ENCODE results near the gene UTS2B.

DNA sequence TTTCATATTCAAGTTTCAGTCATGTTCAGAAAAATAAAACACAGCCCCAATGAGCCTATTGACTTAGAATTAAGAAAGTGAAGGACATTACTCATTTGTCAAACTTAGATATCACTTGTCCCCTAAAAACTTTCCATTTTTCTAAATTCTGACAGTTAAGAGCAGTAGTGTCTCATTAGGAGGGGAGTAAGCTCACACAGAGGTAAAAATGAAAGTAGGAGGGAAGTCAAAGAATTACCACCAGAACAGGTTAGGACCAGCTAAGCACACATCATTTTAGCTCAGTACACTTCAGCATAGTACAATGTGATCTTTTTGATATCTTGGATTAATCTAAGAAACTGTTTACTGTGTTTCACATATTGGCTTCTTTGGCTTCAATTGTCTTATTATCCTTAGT is 67.0 kb downstream of the UTS2B start:
- TF ChIP-seq, protein P1, sequence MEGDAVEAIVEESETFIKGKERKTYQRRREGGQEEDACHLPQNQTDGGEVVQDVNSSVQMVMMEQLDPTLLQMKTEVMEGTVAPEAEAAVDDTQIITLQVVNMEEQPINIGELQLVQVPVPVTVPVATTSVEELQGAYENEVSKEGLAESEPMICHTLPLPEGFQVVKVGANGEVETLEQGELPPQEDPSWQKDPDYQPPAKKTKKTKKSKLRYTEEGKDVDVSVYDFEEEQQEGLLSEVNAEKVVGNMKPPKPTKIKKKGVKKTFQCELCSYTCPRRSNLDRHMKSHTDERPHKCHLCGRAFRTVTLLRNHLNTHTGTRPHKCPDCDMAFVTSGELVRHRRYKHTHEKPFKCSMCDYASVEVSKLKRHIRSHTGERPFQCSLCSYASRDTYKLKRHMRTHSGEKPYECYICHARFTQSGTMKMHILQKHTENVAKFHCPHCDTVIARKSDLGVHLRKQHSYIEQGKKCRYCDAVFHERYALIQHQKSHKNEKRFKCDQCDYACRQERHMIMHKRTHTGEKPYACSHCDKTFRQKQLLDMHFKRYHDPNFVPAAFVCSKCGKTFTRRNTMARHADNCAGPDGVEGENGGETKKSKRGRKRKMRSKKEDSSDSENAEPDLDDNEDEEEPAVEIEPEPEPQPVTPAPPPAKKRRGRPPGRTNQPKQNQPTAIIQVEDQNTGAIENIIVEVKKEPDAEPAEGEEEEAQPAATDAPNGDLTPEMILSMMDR (conservative IDR thresholded peaks at IDR 0.05; ENCODE audit: low read depth, low read length): no peak
- no peak for TF ChIP-seq EZH2 (IDR thresholded peaks at IDR 0.05; ENCODE audit: borderline replicate concordance, low read depth, low read length, poor library complexity, severe bottlenecking)

Measured in A673 (cell line).